ENCODE results near the gene ME3. TPM values are rescaled to one million over a fixed set of nuclear protein-coding genes. Genes with fewer than 3 reads are reported as not detected.
"Not testable (repeated sequence)": the region's sequence is repeated elsewhere in the genome, so short reads cannot be mapped to it uniquely, and the experiment has no call there.

ME3 gene
- total RNA-seq, 4 donors from 2014 or later = 1.9 to 18.3 (median 5.6) TPM

DNA sequence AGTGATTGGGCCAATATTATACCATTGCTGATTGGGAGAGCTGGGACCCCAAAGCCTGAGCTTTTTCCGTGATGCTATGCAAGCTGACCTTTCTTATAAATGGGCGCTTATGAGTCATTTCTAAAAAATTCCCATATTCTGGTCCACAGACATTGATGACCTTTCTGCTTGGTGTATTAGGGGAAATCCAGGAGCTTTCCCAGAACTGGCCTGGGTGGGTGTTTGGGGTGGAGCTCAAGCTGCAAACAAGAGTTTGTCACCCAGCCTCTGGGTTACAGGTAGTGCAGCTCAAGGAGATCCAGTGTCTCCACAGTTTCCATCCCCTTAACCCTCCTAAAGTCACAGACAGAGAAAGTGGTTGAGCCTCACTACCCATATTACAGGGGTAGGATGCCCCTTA, 230.0 kb downstream of the ME3 start:
- Histone ChIP-seq H3K27ac (peak overlapping the region in 1 of 4 donors; percentile 16), H3K9me3 (no peaks in the 10 kb centered on the region), H3K4me3 (no peak overlapping the region), H3K36me3 (peaks cover 0 to 24% (median 0%) of the 10 kb centered on the region in 3 donors), H3K27me3 (no peaks in the 10 kb centered on the region), H3K4me1 (peaks cover 0 to 10% (median 0%) of the 10 kb centered on the region in 3 donors)
- no peak for TF ChIP-seq POLR2A (IDR thresholded peaks at IDR 0.05)
- WGBS, 2 donors = 71 to 94% methylated on average over 2 of the region's 2 CpGs
- intact Hi-C loops (cut with DNase I) = no loop called here
- no peak for DNase-seq

DNA sequence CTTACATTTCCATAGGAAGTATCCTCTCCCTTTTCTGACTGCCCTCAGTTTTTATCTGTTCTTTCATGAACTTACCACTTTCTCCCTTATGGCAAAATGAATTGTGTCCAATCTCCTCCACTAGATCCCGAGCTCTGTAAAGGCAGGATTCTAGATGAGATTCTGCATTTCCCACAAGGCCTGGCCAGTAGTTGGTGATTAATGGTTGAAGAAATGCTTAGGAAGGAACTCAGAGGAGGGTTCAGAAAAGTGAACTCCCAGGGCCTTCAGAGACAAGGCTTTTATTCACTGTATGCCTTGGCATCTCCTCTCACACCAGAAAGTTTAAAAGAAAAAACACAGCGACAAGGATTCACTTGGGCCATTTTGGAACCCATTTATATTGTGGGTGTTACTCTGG, 231.6 kb downstream of the ME3 start:
- DNase-seq = no peak
- intact Hi-C loops (cut with DNase I) = no loop called here
- Histone ChIP-seq H3K27me3 (no peaks in the 10 kb centered on the region), H3K9me3 (no peaks in the 10 kb centered on the region), H3K4me3 (no peak overlapping the region), H3K4me1 (peaks cover 0 to 10% (median 0%) of the 10 kb centered on the region in 3 donors), H3K27ac (peak overlapping the region in 2 of 4 donors; percentile 29 to 49), H3K36me3 (peaks cover 0 to 8% (median 0%) of the 10 kb centered on the region in 3 donors)
- 58 to 72% methylated on average over 2 of the region's 2 CpGs for WGBS, 2 donors
- TF ChIP-seq POLR2A (IDR thresholded peaks at IDR 0.05) = no peak
- TF ChIP-seq, protein P1, sequence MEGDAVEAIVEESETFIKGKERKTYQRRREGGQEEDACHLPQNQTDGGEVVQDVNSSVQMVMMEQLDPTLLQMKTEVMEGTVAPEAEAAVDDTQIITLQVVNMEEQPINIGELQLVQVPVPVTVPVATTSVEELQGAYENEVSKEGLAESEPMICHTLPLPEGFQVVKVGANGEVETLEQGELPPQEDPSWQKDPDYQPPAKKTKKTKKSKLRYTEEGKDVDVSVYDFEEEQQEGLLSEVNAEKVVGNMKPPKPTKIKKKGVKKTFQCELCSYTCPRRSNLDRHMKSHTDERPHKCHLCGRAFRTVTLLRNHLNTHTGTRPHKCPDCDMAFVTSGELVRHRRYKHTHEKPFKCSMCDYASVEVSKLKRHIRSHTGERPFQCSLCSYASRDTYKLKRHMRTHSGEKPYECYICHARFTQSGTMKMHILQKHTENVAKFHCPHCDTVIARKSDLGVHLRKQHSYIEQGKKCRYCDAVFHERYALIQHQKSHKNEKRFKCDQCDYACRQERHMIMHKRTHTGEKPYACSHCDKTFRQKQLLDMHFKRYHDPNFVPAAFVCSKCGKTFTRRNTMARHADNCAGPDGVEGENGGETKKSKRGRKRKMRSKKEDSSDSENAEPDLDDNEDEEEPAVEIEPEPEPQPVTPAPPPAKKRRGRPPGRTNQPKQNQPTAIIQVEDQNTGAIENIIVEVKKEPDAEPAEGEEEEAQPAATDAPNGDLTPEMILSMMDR (IDR thresholded peaks at IDR 0.05) = no peak

DNA sequence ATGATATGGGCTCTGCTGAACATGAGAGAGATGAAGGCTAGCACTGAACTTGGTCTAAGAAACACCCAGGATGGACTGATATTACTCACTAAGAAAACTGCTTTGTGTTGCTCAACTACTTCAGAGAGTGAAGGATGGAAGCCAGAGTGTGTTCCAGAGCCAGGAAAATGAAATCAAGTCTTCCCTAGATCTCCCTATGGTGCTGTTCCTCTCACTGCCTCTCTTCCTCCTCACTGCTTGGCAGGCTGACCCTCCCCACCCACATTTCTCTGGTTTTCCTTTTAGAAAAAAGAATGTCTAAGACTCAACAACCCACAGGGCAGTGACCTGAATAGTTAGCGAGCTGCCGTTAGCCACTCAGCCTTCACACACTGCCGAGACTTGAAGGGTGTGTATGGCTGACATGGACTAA, 232.1 kb downstream of the ME3 start:
- no peak for DNase-seq
- TF ChIP-seq, protein P1 (IDR thresholded peaks at IDR 0.05) = no peak
- no peak for TF ChIP-seq POLR2A (IDR thresholded peaks at IDR 0.05)
- Histone ChIP-seq H3K4me3 (no peak overlapping the region), H3K4me1 (peaks cover 0 to 10% (median 0%) of the 10 kb centered on the region in 3 donors), H3K36me3 (peaks cover 0 to 3% (median 0%) of the 10 kb centered on the region in 3 donors), H3K9me3 (no peaks in the 10 kb centered on the region), H3K27me3 (no peaks in the 10 kb centered on the region), H3K27ac (peak overlapping the region in 2 of 4 donors; percentile 29 to 49)
- WGBS, 2 donors = 61 to 97% methylated on average over 3 of the region's 3 CpGs
- intact Hi-C loops (cut with DNase I) = no loop called here

DNA sequence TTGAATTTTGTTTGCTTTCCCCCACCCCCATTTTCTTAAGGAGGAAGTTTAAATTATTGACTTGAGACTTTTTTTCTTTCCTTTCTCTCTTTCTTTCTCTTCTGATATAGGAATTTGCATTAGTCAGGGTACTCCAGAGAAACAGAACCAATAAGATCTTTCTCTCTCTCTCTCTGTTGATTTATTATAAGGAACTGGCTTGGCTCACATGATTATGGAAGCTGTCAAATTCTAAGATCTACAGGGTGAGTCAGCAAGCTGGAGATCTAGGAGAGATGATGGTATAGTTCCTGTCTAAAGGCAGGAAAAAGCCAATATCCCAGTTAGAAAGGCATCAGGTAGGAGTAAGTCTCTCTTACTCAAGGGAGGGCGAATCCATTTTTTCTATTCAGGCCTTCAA, 233.7 kb downstream of the ME3 start:
- DNase-seq = no peak
- Histone ChIP-seq H3K9me3 (no peaks in the 10 kb centered on the region), H3K27me3 (no peaks in the 10 kb centered on the region), H3K4me3 (no peak overlapping the region), H3K4me1 (peaks cover 0 to 10% (median 0%) of the 10 kb centered on the region in 3 donors), H3K27ac (no peak overlapping the region), H3K36me3 (no peaks in the 10 kb centered on the region)
- no peak for TF ChIP-seq POLR2A (IDR thresholded peaks at IDR 0.05)
- TF ChIP-seq, protein P1 (IDR thresholded peaks at IDR 0.05) = no peak
- intact Hi-C loops (cut with DNase I) = no loop called here
- 75 to 84% methylated on average over 1 of the region's 1 CpG for WGBS, 2 donors

DNA sequence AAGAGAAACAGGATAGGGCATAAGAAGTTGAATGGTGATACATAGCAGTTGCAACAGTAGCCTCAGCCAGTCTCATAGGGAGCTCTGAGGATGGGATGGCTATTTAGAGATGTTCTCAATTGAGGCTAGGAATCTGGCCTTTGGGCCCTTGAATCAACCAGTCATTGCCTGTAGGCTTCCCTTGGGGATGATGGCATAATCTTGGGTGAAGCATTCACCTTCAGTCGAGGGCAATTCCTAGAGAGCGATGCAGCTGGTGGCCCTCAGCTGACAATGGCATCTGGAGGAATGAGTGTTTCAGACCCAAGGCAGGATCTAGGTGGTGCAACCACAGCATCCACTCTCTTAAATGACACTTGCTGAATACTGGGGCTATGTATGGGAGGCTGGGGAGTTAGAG, 236.7 kb downstream of the ME3 start:
- H3K4me1 ChIP-seq = no peaks in the 10 kb centered on the region
- DNase-seq = no peak
- H3K36me3 ChIP-seq = no peaks in the 10 kb centered on the region
- no peak overlapping the region for H3K4me3 ChIP-seq
- 92 to 94% methylated on average over 2 of the region's 2 CpGs for WGBS, 2 donors
- intact Hi-C loops (cut with DNase I) = no loop called here
- H3K27ac ChIP-seq = no peak overlapping the region
- no peaks in the 10 kb centered on the region for H3K27me3 ChIP-seq
- H3K9me3 ChIP-seq = no peaks in the 10 kb centered on the region
- TF ChIP-seq, protein P1 (IDR thresholded peaks at IDR 0.05) = no peak
- TF ChIP-seq POLR2A (IDR thresholded peaks at IDR 0.05) = no peak

DNA sequence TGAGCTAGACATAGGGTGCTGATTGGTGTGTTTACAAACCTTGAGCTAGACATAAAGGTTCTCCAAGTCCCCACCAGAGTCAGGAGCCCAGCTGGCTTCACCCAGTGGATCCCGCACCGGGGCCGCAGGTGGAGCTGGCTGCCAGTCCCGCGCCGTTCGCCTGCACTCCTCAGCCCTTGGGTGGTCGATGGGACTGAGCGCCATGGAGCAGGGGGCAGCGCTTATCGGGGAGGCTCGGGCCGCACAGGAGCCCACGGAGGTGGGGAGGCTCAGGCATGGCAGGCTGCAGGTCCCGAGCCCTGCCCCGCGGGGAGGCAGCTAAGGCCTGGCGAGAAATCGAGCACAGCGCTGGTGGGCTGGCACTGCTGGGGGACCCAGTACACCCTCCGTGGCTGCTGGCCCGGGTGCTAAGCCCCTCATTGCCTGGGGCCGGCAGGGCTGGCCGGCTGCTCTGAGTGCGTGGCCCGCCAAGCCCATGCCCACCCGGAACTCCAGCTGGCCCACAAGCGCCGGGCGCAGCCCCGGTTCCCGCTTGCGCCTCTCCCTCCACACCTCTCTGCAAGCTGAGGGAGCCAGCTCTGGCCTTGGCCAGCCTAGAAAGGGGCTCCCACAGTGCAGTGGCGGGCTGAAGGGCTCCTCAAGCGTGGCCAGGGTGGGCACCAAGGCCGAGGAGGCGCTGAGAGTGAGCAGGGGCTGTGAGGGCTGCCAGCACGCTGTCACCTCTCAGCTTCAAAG, 238.9 kb downstream of the ME3 start:
- intact Hi-C loops (cut with DNase I); H3K9me3 ChIP-seq; H3K36me3 ChIP-seq; H3K4me3 ChIP-seq; DNase-seq; H3K27me3 ChIP-seq; H3K4me1 ChIP-seq; H3K27ac ChIP-seq: not testable (repeated sequence)
- WGBS, 2 donors = 87 to 93% methylated on average over 3 of the region's 38 CpGs
